Measurements from ENCODE around the gene RTN4R. TPM values are rescaled to one million over a fixed set of nuclear protein-coding genes. Genes with fewer than 3 reads are reported as not detected.

The RTN4R gene
- total and polyA plus RNA-seq, 2 of the 8 experiments (the other 6 are each of a cell fraction or from before 2014, with no cell fraction given), result 21.8 to 41.3 TPM

DNA sequence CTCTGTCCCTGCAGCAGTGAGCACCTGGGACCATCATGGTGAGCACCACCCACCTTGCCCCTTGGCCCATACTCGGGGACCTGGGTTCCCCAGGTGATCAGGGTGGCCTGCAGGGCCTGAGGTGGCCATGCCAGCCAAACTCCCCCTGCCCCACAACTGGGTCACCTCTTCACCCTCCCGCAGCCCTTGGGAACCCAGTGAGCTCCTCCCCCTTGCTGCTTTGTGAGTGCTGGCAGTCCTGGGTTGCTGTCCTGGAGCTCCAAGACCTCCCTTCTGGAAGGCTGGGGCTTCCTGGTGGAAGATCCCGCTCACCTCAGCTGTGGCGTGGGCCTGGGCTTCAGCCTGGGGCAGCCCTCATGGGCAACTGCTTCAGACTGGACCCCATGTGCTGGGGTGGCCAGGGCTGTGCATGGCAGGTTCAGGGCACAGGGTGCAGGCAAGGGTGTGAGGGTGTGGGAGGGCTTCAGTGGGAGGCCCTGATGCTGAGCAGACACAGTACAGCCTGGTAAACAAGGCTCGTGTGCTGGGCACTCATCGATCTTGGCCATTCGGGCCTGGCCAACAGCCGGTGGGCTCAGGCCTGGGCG lies 57.6 kb downstream of the RTN4R start:
- ChIA-PET CTCF (ENCODE audit: partially characterized antibody) (interaction anchor here (0.7 to 4.3 kb wide), 13 partner anchors 9 to 85 kb away, joined by 3 to 29 read pairs (median 4); no protein-coding TSS in a partner anchor), POLR2A (ENCODE audit: partially characterized antibody) (interaction anchor here (2.8 kb wide), 1 partner anchor 10 kb away, joined by 8 read pairs; no protein-coding TSS in a partner anchor)
- no peak overlapping the region for H3K14ac ChIP-seq (ENCODE audit: insufficient read length)
- H3K56ac ChIP-seq (replicated peaks; ENCODE audit: insufficient read length, low read depth, low read length), result no peak overlapping the region
- no peak overlapping the region for H2BK20ac ChIP-seq (ENCODE audit: low read length)
- DNase-seq (ENCODE audit: low read depth in 1 of 2, low spot score in 2 of 2), result no peak
- no peak overlapping the region for H3K4me3 ChIP-seq (ENCODE audit: extremely low read depth in 1 of 4, insufficient read depth in 2 of 4, low read depth in 3 of 4, low read length in 4 of 4)
- H2BK5ac ChIP-seq (ENCODE audit: low read depth, low read length), result no peak overlapping the region
- peaks cover 0 to 6% (median 3%) of the 10 kb centered on the region in 4 experiments; a peak in 5 of 7 replicates for H3K4me1 ChIP-seq (replicated peaks in 1 of 4; ENCODE audit: control insufficient read depth in 3 of 4, insufficient read depth in 4 of 4, low read length in 3 of 4)
- no peak overlapping the region for H3K23ac ChIP-seq (ENCODE audit: insufficient read length)
- no peaks in the 10 kb centered on the region for H3K36me3 ChIP-seq (ENCODE audit: control insufficient read depth in 2 of 4, insufficient read depth in 4 of 4, low read length in 3 of 4)
- no peaks in the 10 kb centered on the region for H3K27me3 ChIP-seq (replicated peaks in 1 of 4; ENCODE audit: control insufficient read depth in 3 of 4, extremely low read depth in 1 of 4, insufficient read depth in 3 of 4, low read length in 3 of 4)
- H4K91ac ChIP-seq (replicated peaks; ENCODE audit: insufficient read length, low read length), result no peak overlapping the region
- no peak overlapping the region for H2BK120ac ChIP-seq (replicated peaks; ENCODE audit: low read depth, low read length)
- no peak overlapping the region for H3K27ac ChIP-seq (ENCODE audit: low read depth, low read length)
- no peak overlapping the region for H4K5ac ChIP-seq (ENCODE audit: insufficient read length, low read depth, low read length)
- no peak for FAIRE-seq
- no peak overlapping the region for H3K18ac ChIP-seq (ENCODE audit: extremely low read depth, low read length)
- H3K9ac ChIP-seq (replicated peaks in 1 of 4; ENCODE audit: extremely low read depth in 1 of 4, low read depth in 3 of 4, low read length in 3 of 4), result no peak overlapping the region
- no peak overlapping the region for H2AFZ ChIP-seq (ENCODE audit: low read length)
- 79% methylated on average over 9 of the region's 9 CpGs; no CpG with 5 or more reads in 1 of the 2 experiments for WGBS, 2 experiments (ENCODE audit: extremely low coverage in 1 of 2, insufficient coverage in 1 of 2, insufficient read length in 1 of 2, insufficient replicate concordance in 2 of 2, low coverage in 1 of 2, low lambda C conversion rate in 2 of 2, missing lambda C conversion rate in 1 of 2)
- no peaks in the 10 kb centered on the region for H3K79me2 ChIP-seq (ENCODE audit: control insufficient read depth in 1 of 2, insufficient read depth in 2 of 2, low read length in 2 of 2)
- H3K9me3 ChIP-seq (ENCODE audit: insufficient read depth in 2 of 2, low read depth in 1 of 2, low read length in 1 of 2), result no peaks in the 10 kb centered on the region
- no peak overlapping the region for H2AK5ac ChIP-seq (ENCODE audit: low read depth, low read length)
- no peaks in the 10 kb centered on the region for H3K79me1 ChIP-seq (ENCODE audit: low read depth, low read length)
- H2BK12ac ChIP-seq (ENCODE audit: low read depth, low read length), result peak overlapping the region; percentile 23; the same call in 1 of the 2 replicates
- H4K8ac ChIP-seq (ENCODE audit: extremely low read depth, insufficient read depth, low read length), result peak overlapping the region; percentile 28; the same call in 1 of the 2 replicates
- H3K23me2 ChIP-seq (ENCODE audit: low read depth, low read length), result no peaks in the 10 kb centered on the region
- no peak overlapping the region for H3K4me2 ChIP-seq (ENCODE audit: insufficient read depth in 1 of 2, low read depth in 2 of 2, low read length in 2 of 2)
- H3K4ac ChIP-seq (replicated peaks; ENCODE audit: insufficient read length, low read depth, low read length), result no peak overlapping the region
- H4K20me1 ChIP-seq (replicated peaks in 1 of 2; ENCODE audit: control insufficient read depth in 1 of 2, insufficient read depth in 2 of 2, low read length in 2 of 2), result peaks cover 0 to 1% of the 10 kb centered on the region in 2 experiments
- H2BK15ac ChIP-seq (ENCODE audit: low read length), result no peak overlapping the region
- TF ChIP-seq HDAC2 (IDR thresholded peaks at IDR 0.05; ENCODE audit: borderline replicate concordance in 1 of 2, low read depth in 2 of 2, low read length in 2 of 2), result no peak

All from H1 (cell line).